K562 (cell line): ENCODE measurements around the gene CDIPT. TPM values are rescaled to one million over a fixed set of nuclear protein-coding genes. Genes with fewer than 3 reads are reported as not detected.
A peak's percentile ranks its signal among the peaks of the same experiment; 100 is the strongest.

ENCODE experiments used
- ATAC-seq: fragments of 200-7000 bp; cut with Tn5 transposase; 3 replicates; pipeline ENCODE4 v1.9.1; 2020; ENCODE audit warnings: moderate library complexity
- BruUV-seq: library from RNA; stranded (reverse); fragments of 400-500 nt; replicated peaks from 2 replicates; lab custom pipeline; 2021; lab: Mats Ljungman, UMichigan
- CTCF ChIA-PET: fragments of 300-600 bp; formaldehyde crosslinking; extraction: SDS; loops from one replicate; lab custom pipeline; 2021; ENCODE audit warnings: low intra/inter-chr PET ratio; lab: Yijun Ruan, JAX
- POLR2A ChIA-PET: fragments of 300-600, 350-650 bp; sonication (Branson Sonifier 250); formaldehyde crosslinking; extraction: SDS; loops from one replicate; lab custom pipeline; 2021; ENCODE audit warnings: antibody characterized with exemption, inconsistent platforms; lab: Yijun Ruan, JAX
- DNase-seq, 4 experiments: peaks; one replicate each; pipeline versions ENCODE4 v3.0.0 to v3.0.0-alpha.2; 2011 to 2018; ENCODE audit warnings: low spot score in 3 of 4, mixed read lengths in 3 of 4; ENCODE audit errors: extremely low read depth in 1 of 4
- FAIRE-seq: peaks from 2 replicates; lab custom pipeline; 2011; peaks lifted over from hg19 to GRCh38; lab: Jason Lieb, UNC
- H2AFZ ChIP-seq: 2 replicates; pipeline ENCODE4 v1.6.0; 2011; ENCODE audit warnings: low read depth, low read length, control low read depth, inconsistent platforms
- H3K27ac ChIP-seq: fragments of 200-600 bp; 3 replicates; pipeline ENCODE4 v1.8.0; 2011; ENCODE audit warnings: low read depth, mild to moderate bottlenecking, control low read depth, inconsistent platforms, low read length, moderate library complexity, mixed read lengths; ENCODE audit errors: extremely low read depth
- H3K27me3 ChIP-seq, 2 experiments: fragments of 300-600 bp in 1 of 2; 2 replicates in 1 of 2; 3 replicates in 1 of 2; pipeline versions ENCODE4 v1.6.0 to v1.8.0; 2011; ENCODE audit warnings: inconsistent platforms in 2 of 2, low read length in 2 of 2, mild to moderate bottlenecking in 1 of 2, mixed read lengths in 1 of 2, moderate library complexity in 1 of 2; ENCODE audit not compliant: control insufficient read depth in 2 of 2, insufficient read depth in 2 of 2
- H3K36me3 ChIP-seq: fragments of 300-600 bp; 3 replicates; pipeline ENCODE4 v1.8.0; 2011; ENCODE audit warnings: mild to moderate bottlenecking, low read length, inconsistent platforms; ENCODE audit not compliant: control insufficient read depth, insufficient read depth
- H3K4me1 ChIP-seq, 2 experiments: fragments of 200-600 bp in 1 of 2; replicated peaks in 1 of 2; 2 replicates in 1 of 2; 3 replicates in 1 of 2; pipeline versions ENCODE4 v1.5.1 to v1.8.0; 2011; ENCODE audit warnings: inconsistent platforms in 2 of 2, low read length in 2 of 2, mild to moderate bottlenecking in 1 of 2, mixed read lengths in 1 of 2, moderate library complexity in 1 of 2; ENCODE audit not compliant: control insufficient read depth in 2 of 2, insufficient read depth in 2 of 2
- H3K4me2 ChIP-seq: 2 replicates; pipeline ENCODE4 v1.6.1; 2011; ENCODE audit warnings: low read length, control low read depth, inconsistent platforms, mixed read lengths; ENCODE audit not compliant: insufficient read depth
- H3K4me3 ChIP-seq: fragments of 200-600 bp; sonication (generic), shearing (Covaris generic); 2 replicates; pipeline ENCODE4 v1.5.1; 2016; ENCODE audit warnings: control low read depth, inconsistent platforms
- H3K79me2 ChIP-seq: fragments of 200-600 bp; 3 replicates; pipeline ENCODE4 v1.8.0; 2011; ENCODE audit warnings: low read length, inconsistent platforms; ENCODE audit not compliant: control insufficient read depth, insufficient read depth
- H3K9ac ChIP-seq, 2 experiments: 2 replicates each; pipeline versions ENCODE4 v1.6.0 to v1.6.1; 2011; ENCODE audit warnings: low read depth in 2 of 2, low read length in 2 of 2, control low read depth in 1 of 2, inconsistent platforms in 1 of 2, mild to moderate bottlenecking in 1 of 2, mixed read lengths in 1 of 2; ENCODE audit not compliant: insufficient read depth in 1 of 2
- H3K9me1 ChIP-seq: one replicate; pipeline ENCODE4 v1.6.0; 2011; ENCODE audit warnings: inconsistent platforms, mild to moderate bottlenecking, low read length, moderate library complexity; ENCODE audit not compliant: control insufficient read depth, insufficient read depth
- H3K9me3 ChIP-seq: replicated peaks from 2 replicates; pipeline ENCODE4 v1.5.1; 2011; ENCODE audit warnings: low read depth, low read length, inconsistent platforms; ENCODE audit not compliant: control insufficient read depth, insufficient read depth
- H4K20me1 ChIP-seq: replicated peaks from 2 replicates; pipeline ENCODE4 v1.6.1; 2011; ENCODE audit warnings: low read length, inconsistent platforms, mixed read lengths; ENCODE audit not compliant: control insufficient read depth, insufficient read depth
- CCNT2 ChIP-seq: IDR thresholded peaks from 2 replicates; pipeline ENCODE4 v1.6.1; 2011; ENCODE audit warnings: borderline replicate concordance, low read depth, mild to moderate bottlenecking, moderate library complexity, mixed read lengths, low read length; ENCODE audit not compliant: insufficient read length; ENCODE audit errors: extremely low read depth
- CREB3L1 ChIP-seq: fragments of 450-650 bp; IDR thresholded peaks from 2 replicates; pipeline ENCODE4 v1.6.1; 2014; ENCODE audit warnings: low read depth, mild to moderate bottlenecking, moderate library complexity, borderline replicate concordance
- FOSL1 ChIP-seq: fragments of 200-800 bp; sonication (Bioruptor generic); conservative IDR thresholded peaks from 2 replicates; pipeline ENCODE4 v1.6.1; 2016; ENCODE audit warnings: missing genetic modification characterization, missing compliant biosample characterization
- FOXP1 ChIP-seq: sonication (generic); formaldehyde crosslinking; IDR thresholded peaks from 2 replicates; pipeline ENCODE4 v1.8.0; 2022; ENCODE audit warnings: mild to moderate bottlenecking, missing genetic modification reagents
- HES1 ChIP-seq: fragments of 450-650 bp; IDR thresholded peaks from 2 replicates; pipeline ENCODE4 v1.6.1; 2016; ENCODE audit warnings: low read depth, mild to moderate bottlenecking, moderate library complexity
- HNRNPL ChIP-seq: fragments of 200-400 bp; formaldehyde crosslinking; IDR thresholded peaks from 2 replicates; pipeline ENCODE4 v1.6.1; 2017; ENCODE audit warnings: low read depth, mild to moderate bottlenecking, low read length
- PHF21A ChIP-seq: fragments of 450-650 bp; IDR thresholded peaks from 2 replicates; pipeline ENCODE4 v1.6.1; 2017; ENCODE audit warnings: low read depth, borderline replicate concordance
- PKNOX1 ChIP-seq: fragments of 450-650 bp; IDR thresholded peaks from 2 replicates; pipeline ENCODE4 v1.6.1; 2016
- RBM39 ChIP-seq: fragments of 200-400 bp; formaldehyde crosslinking; optimal IDR thresholded peaks from 2 replicates; pipeline ENCODE3; 2018; ENCODE audit warnings: low read depth, low read length
- RFX5 ChIP-seq: IDR thresholded peaks from 2 replicates; pipeline ENCODE4 v1.6.1; 2011; ENCODE audit warnings: low read depth, mild to moderate bottlenecking, improper control_type of control experiment, low read length
- SETDB1 ChIP-seq: IDR thresholded peaks from one replicate; pipeline ENCODE4 v1.6.1; 2012; ENCODE audit warnings: low read length, control low read depth, inconsistent platforms
- ZNF384 ChIP-seq: IDR thresholded peaks from 2 replicates; pipeline ENCODE4 v1.6.1; 2012; ENCODE audit warnings: low read depth, low read length, improper control_type of control experiment
- ZNF717 ChIP-seq: fragments of 250-450 bp; sonication (Bioruptor Pico); IDR thresholded peaks from 2 replicates; pipeline ENCODE4 v1.5.0; 2021
- WGBS: fragments of 100-300 bp; shearing (Covaris generic); methylation state at CpG from one replicate; pipeline ENCODE4 v1.1.6; 2016; ENCODE audit warnings: low coverage, mixed read lengths; ENCODE audit not compliant: insufficient coverage; ENCODE audit errors: missing lambda C conversion rate; 5-methylcytosine and 5-hydroxymethylcytosine counted together
- in situ Hi-C: fragments of 300-500 bp; cut with MboI; formaldehyde crosslinking; loops from 4 replicates; pipeline ENCODE4 v1.15.0; 2018; ENCODE audit warnings: inconsistent platforms, mixed read lengths
- intact Hi-C: fragments of 100-400 bp; cut with micrococcal nuclease; formaldehyde crosslinking; loops from 2 replicates; pipeline ENCODE4 v1.14.2; 2022
- polyA plus RNA-seq, 8 experiments: library from polyadenylated mRNA; depleted of rRNA in 4 of 8; stranded (reverse) in 5 of 8; unstranded in 3 of 8; fragments of >200 nt; fragmentation: Nextera tagmentation in 2 of 8; fragmentation: Illumina TruSeq in 1 of 8; extraction: Ambion mirVana in 2 of 8; extraction: Trizol in 1 of 8; gene quantifications; 2 replicates each; pipeline versions ENCODE4 v1.2.1 to v1.2.3, GENCODE V29; 2011 to 2014; ENCODE audit warnings: inconsistent platforms in 1 of 8, missing spikeins in 1 of 8
- total RNA-seq, 7 experiments: library from RNA; depleted of rRNA in 6 of 7; stranded (reverse); fragments of >200 nt in 6 of 7; fragmentation: Illumina TruSeq in 2 of 7; extraction: Trizol in 2 of 7; gene quantifications; 2 replicates each; pipeline versions ENCODE4 v1.2.1 to v1.2.3, GENCODE V29; 2011 to 2021; ENCODE audit warnings: low replicate concordance in 1 of 7

The CDIPT gene
- total and polyA plus RNA-seq, 9 of the 15 experiments (the other 6 are each of a cell fraction or from before 2014, with no cell fraction given), result 1.3 to 37.0 (median 23.0) TPM

GRCh38 chr16:29912087-29912486 lies 49.1 kb upstream of the CDIPT start:
- Histone ChIP-seq H3K4me1 (peaks cover 0 to 9% of the 10 kb centered on the region in 2 experiments; a peak in 2 of 5 replicates), H3K9me3 (no peaks in the 10 kb centered on the region), H3K9me1 (no peaks in the 10 kb centered on the region), H3K9ac (peak overlapping the region in 1 of 2 experiments; percentile 57; a peak in 1 of 4 replicates), H3K79me2 (no peaks in the 10 kb centered on the region), H3K27me3 (no peaks in the 10 kb centered on the region), H3K36me3 (peaks cover 12% of the 10 kb centered on the region; the same call in 2 of the 3 replicates), H3K4me2 (no peak overlapping the region), H3K4me3 (no peak overlapping the region), H4K20me1 (no peaks in the 10 kb centered on the region), H3K27ac (no peak overlapping the region), H2AFZ (no peak overlapping the region)
- DNase-seq (no peak), FAIRE-seq (no peak), ATAC-seq (no peak; the same call in 2 of the 3 replicates)
- ChIA-PET CTCF (interaction anchor here (0.6 kb wide), 1 partner anchor 107 kb away, joined by 4 read pairs; no protein-coding TSS in a partner anchor), POLR2A (interaction anchor here (1.3 to 3.2 kb wide), 2 partner anchors 12 to 14 kb away, joined by 5 to 10 read pairs; partner anchors contain the start of genes ASPHD1, KCTD13 and SEZ6L2)
- BruUV-seq, result no TSS peak
- 76% methylated on average over 10 of the region's 11 CpGs for WGBS
- in situ Hi-C loops (no loop called here), intact Hi-C loops (no loop called here)
- TF ChIP-seq HNRNPL (no peak), CREB3L1 (no peak), ZNF384 (no peak), PKNOX1 (no peak), RFX5 (no peak), CCNT2 (no peak), PHF21A (no peak), FOXP1 (no peak), RBM39 (no peak), SETDB1 (no peak), HES1 (no peak), ZNF717 (CRISPR knock-in tag) (no peak), FOSL1 (tag) (no peak)
